ENCODE data around the gene PRPF39.
"Not testable (repeated sequence)": the region's sequence is repeated elsewhere in the genome, so short reads cannot be mapped to it uniquely, and the experiment has no call there.

The PRPF39 gene

DNA sequence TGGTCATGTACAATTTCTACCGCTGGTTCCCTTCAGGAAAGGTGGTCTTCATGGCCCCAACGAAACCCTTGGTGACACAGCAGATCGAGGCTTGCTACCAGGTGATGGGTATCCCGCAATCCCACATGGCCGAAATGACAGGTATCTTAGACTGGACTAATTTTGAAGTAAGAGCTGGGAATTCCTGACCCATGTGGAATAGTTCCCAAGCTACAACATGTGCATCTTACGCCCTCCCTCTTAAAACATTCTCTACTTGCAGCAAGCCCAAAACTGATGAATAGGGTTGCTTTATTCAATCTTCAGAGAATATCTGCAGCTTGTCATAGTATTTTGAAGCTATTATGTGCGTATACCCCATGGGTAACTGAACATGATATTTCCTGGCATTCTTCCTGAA is 52.5 kb downstream of the PRPF39 start:
- DNase-seq (ENCODE audit: low read depth in 3 of 3), result no peak

DNA sequence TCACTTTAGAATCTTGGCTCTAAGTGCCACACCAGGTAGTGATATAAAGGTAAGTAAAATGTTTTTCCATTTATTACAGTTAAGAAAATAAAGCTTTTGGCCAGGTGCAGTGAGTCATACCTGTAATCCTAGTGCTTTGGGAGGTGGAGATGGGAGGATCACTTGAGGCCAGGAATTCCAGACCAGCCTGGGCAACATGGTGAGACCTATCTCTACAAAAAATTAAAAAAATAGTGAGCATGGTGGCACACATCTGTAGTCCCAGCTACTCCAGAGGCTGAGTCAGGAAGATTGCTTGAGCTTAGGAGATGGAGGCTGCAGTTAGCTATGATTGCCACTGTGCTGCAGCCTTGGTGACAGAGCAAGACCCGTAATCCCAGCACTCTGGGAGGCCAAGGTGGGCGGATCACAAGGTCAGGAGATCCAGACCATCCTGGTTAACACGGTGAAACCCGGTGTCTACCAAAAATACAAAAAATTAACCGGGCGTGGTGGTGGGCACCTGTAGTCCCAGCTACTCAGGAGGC is 56.8 kb downstream of the PRPF39 start:
- DNase-seq (ENCODE audit: low read depth in 3 of 3), result no peak

DNA sequence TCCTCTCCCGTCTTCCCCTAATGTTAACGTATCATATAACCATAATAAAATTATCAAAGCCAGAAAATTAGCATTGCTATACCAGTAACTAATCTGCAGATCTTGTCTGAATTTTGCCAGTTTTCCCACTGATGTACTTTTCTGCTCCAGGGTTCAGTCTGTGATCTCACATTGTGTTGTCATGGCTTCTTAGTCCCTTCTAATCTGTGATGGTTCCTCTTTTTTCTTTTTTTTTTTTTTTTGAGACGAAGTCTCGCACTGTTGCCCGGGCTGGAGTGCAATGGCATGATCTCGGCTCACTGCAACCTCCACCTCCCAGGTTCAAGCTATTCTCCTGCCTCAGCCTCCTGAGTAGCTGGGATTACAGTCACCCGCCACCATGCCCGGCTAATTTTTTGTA is 58.2 kb downstream of the PRPF39 start:
- not testable (repeated sequence) for DNase-seq (ENCODE audit: low read depth in 3 of 3)

DNA sequence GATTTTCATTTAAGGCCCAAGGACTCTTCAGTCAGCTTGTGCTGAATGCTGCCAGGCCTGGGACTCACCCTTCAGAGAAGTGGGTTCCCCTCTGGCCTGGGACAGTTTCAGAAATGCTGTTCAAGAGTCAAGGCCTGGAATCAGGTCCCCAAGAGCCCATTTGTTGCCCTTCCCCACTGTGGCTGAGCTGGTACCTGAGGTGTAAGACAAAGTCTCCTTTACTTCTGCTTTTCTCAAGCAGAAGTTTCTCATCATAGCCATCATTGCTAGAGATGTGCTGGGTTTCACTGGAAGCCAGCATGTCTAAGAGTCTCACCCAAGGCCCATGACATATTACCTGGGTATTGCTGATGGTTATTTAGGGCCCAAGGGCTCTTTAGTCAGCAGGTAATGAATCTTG is 60.7 kb downstream of the PRPF39 start:
- DNase-seq (ENCODE audit: low read depth in 3 of 3), result no peak

DNA sequence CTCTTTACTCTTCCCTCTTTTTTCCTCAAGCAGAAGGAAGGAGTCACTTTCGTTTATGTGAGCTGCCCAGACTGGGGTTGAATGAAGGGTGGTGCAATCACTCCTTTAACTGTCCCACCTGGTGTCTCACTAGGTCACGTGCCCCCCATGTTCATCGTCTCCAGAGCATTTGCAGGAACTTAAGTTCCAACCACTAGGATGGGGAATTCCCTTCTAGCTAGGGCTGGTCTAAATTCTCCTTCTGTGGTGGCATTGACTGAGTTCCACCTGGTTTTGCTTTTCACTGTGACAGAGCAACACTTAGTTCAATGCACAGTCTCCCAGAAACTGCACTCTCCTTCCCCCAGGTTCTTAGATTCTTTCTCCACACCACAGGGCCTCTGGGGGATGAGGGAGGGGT is 61.3 kb downstream of the PRPF39 start:
- DNase-seq (ENCODE audit: low read depth in 3 of 3), result no peak

DNA sequence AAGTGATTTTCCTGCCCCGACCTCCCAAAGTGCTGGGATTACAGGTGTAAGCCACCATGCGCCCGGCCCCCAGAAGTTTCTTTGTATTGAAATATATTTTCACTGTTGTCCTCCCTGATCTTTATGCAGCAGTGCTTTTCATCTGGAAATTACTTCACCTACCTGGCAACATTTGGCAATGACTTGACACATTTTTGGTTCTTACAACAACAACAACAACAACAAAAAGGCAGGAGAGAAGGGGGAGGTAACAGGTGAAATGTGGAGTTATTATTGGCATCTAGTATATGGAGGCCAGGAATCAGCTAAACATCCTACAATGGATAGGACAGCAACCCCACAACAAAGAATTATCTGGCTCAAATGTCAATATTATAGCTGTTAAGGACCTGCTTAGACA is 65.7 kb downstream of the PRPF39 start:
- no peak for DNase-seq (ENCODE audit: low read depth in 3 of 3)

DNA sequence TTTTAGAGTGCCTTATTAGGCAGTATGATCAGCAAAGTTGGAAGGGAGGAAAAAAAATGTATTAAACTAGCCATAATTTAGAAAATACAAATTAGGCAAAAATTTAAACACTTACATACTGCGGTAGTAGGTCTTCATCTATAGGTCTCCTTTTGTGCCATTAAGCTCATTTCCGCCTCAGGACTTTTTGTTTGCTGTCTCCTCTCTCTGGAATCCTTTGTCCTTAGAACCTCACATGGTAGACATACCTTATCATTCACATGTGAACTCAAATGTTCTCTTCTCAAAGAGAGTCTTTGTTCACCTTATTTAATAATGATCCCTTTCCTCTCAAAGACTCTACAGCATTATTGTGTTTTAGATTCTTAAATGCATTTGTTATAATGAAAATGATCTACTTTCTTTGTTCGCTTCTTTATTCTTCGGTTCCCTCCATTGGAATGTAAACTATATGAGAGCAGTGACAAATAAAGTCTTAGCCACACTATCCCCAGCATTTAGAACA is 66.5 kb downstream of the PRPF39 start:
- DNase-seq (ENCODE audit: low read depth in 3 of 3), result no peak

DNA sequence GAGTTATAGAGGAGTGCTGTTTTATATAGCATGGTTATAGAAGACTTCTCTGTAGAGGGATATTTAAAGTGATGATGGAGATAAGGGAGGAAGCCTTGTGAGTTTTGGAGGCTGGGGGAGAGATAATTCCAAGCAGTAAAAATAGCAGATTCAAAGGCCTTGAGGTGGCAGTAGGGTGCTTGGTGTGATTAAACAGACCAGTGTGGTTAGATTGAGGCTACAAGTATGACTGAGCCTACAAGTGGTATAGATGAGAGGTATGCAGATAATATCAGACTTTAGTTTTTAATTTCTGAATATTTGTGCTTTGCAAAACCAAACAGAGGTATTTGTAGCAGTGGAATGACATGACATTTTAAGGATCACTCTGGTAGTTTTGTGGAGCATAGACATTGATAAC is 72.2 kb downstream of the PRPF39 start:
- no peak for DNase-seq (ENCODE audit: low read depth in 3 of 3)
